Central memory CD8-positive, alpha-beta T cell (primary cell): Measurements from ENCODE around the gene JPT2.
A peak's percentile ranks its signal among the peaks of the same experiment; 100 is the strongest.

Experiments
- ATAC-seq: fragments of 150-1000 bp; cut with Tn5 transposase; replicated peaks from 2 replicates; pipeline ENCODE4 v1.10.0; 2022; ENCODE audit warnings: mild to moderate bottlenecking, moderate FRiP score, moderate number of reproducible peaks; ENCODE audit not compliant: poor library complexity, severe bottlenecking; ENCODE audit errors: extremely low read depth
- DNase-seq, 2 donors: peaks; one replicate each; pipeline ENCODE4 v3.0.0; 2021; ENCODE audit warnings: low spot score in 2 of 2
- H3K27ac Mint-ChIP-seq: one replicate; pipeline ENCODE4 v1.8.0; 2022; ENCODE audit warnings: low read depth, mild to moderate bottlenecking, moderate library complexity, mixed read lengths
- H3K27me3 Mint-ChIP-seq: one replicate; pipeline ENCODE4 v1.8.0; 2022; ENCODE audit warnings: mixed read lengths
- H3K36me3 Mint-ChIP-seq: one replicate; pipeline ENCODE4 v1.8.0; 2022; ENCODE audit warnings: mild to moderate bottlenecking, moderate library complexity, mixed read lengths; ENCODE audit not compliant: insufficient read depth
- H3K4me1 Mint-ChIP-seq: one replicate; pipeline ENCODE4 v1.8.0; 2022; ENCODE audit warnings: mixed read lengths
- H3K4me3 Mint-ChIP-seq: one replicate; pipeline ENCODE4 v1.8.0; 2022; ENCODE audit warnings: mild to moderate bottlenecking, moderate library complexity, mixed read lengths
- H3K9me3 Mint-ChIP-seq: one replicate; pipeline ENCODE4 v1.8.0; 2022; ENCODE audit warnings: mixed read lengths

Gene JPT2

DNA sequence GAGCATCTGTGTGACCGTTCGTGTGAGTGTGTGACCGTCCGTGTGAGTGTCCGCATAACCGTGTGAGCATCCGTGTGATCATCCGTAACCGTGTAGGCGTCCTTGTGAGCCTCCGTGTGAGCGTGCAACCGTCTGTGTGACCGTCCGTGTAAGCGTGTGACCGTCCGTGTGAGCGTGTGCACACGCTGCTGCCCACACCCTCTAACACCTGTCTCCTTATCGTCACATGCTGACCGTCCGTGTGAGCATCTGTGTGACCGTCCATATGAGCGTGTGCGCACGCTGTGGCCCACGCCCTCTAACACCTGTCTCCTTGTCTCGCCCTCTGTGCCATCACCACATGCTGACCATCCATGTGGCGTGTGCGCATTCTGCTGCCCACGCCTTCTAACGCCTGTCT is 62.2 kb downstream of the JPT2 start:
- Mint-ChIP-seq H3K36me3 (peaks cover 7% of the 10 kb centered on the region), H3K4me1 (no peaks in the 10 kb centered on the region), H3K9me3 (no peaks in the 10 kb centered on the region), H3K27me3 (no peaks in the 10 kb centered on the region), H3K4me3 (no peak overlapping the region), H3K27ac (no peak overlapping the region)
- ATAC-seq (no peak), DNase-seq (no peak)

- H3K4me1 Mint-ChIP-seq, result no peaks in the 10 kb centered on the region
- no peak for DNase-seq
- no peak overlapping the region for H3K4me3 Mint-ChIP-seq
- peaks cover 9% of the 10 kb centered on the region for H3K36me3 Mint-ChIP-seq
- ATAC-seq, result no peak
- no peak overlapping the region for H3K27ac Mint-ChIP-seq
- H3K9me3 Mint-ChIP-seq, result no peaks in the 10 kb centered on the region
- no peaks in the 10 kb centered on the region for H3K27me3 Mint-ChIP-seq
These were observed 62.9 kb downstream of the JPT2 start for GRCh38 chr16:1740781-1741490.

DNA sequence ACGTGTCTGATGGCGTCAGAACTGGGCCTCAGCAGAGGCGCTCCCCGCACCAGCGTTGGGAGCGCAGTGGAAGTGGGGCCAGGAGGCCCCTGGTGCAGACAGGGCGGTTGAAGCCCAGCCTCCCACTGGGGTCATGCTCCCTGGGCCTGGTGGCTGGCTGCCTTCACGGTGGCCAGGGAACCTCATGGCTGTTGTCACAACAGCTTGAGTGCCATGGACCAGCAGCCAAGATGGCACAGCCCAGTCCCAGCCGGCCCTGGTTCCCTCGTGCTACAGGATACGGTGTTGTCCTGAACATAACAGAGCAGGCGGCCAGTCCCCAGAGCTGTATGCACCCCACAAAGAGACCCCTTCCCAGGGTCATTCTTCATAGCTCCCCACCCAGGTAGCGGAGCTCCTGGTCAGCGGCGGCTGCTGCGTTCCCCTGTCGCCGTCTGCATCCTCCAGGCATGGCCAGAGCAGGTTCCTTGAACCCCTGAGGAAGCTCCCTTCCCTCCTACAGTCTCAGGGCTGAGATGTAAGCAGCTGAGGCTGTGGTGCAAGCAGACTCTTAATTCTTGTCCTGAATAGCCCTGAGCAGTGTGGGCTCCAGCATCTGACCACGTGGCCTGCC is 63.6 kb downstream of the JPT2 start:
- Mint-ChIP-seq H3K4me3 (no peak overlapping the region), H3K27me3 (no peaks in the 10 kb centered on the region), H3K36me3 (peaks cover 9% of the 10 kb centered on the region), H3K9me3 (no peaks in the 10 kb centered on the region), H3K4me1 (no peaks in the 10 kb centered on the region), H3K27ac (peak overlapping the region; percentile 55)
- DNase-seq (no peak), ATAC-seq (no peak)

GRCh38 chr16:1743376-1744337 is 65.6 kb downstream of the JPT2 start:
- Mint-ChIP-seq H3K27ac (no peak overlapping the region), H3K27me3 (no peaks in the 10 kb centered on the region), H3K4me3 (no peak overlapping the region), H3K9me3 (no peaks in the 10 kb centered on the region), H3K36me3 (peaks cover 19% of the 10 kb centered on the region), H3K4me1 (no peaks in the 10 kb centered on the region)
- ATAC-seq (no peak), DNase-seq (no peak)

GRCh38 chr16:1744338-1744840 is 66.3 kb downstream of the JPT2 start:
- H3K9me3 Mint-ChIP-seq, result no peaks in the 10 kb centered on the region
- H3K36me3 Mint-ChIP-seq, result peaks cover 23% of the 10 kb centered on the region
- no peaks in the 10 kb centered on the region for H3K4me1 Mint-ChIP-seq
- H3K27me3 Mint-ChIP-seq, result no peaks in the 10 kb centered on the region
- H3K27ac Mint-ChIP-seq, result no peak overlapping the region
- ATAC-seq, result no peak
- DNase-seq, result no peak
- no peak overlapping the region for H3K4me3 Mint-ChIP-seq

- peaks cover 27% of the 10 kb centered on the region for H3K36me3 Mint-ChIP-seq
- DNase-seq (no peak), ATAC-seq (no peak)
- H3K4me1 Mint-ChIP-seq, result no peaks in the 10 kb centered on the region
- no peak overlapping the region for H3K27ac Mint-ChIP-seq
- no peaks in the 10 kb centered on the region for H3K9me3 Mint-ChIP-seq
- no peaks in the 10 kb centered on the region for H3K27me3 Mint-ChIP-seq
- H3K4me3 Mint-ChIP-seq, result no peak overlapping the region
These were observed 67.3 kb downstream of the JPT2 start for GRCh38 chr16:1745181-1745899.

- no peak overlapping the region for H3K27ac Mint-ChIP-seq
- no peaks in the 10 kb centered on the region for H3K4me1 Mint-ChIP-seq
- ATAC-seq, result no peak
- no peak overlapping the region for H3K4me3 Mint-ChIP-seq
- H3K9me3 Mint-ChIP-seq, result no peaks in the 10 kb centered on the region
- H3K27me3 Mint-ChIP-seq, result no peaks in the 10 kb centered on the region
- H3K36me3 Mint-ChIP-seq, result peaks cover 30% of the 10 kb centered on the region
- no peak for DNase-seq
These were observed 68.0 kb downstream of the JPT2 start for GRCh38 chr16:1745900-1746692.

DNA sequence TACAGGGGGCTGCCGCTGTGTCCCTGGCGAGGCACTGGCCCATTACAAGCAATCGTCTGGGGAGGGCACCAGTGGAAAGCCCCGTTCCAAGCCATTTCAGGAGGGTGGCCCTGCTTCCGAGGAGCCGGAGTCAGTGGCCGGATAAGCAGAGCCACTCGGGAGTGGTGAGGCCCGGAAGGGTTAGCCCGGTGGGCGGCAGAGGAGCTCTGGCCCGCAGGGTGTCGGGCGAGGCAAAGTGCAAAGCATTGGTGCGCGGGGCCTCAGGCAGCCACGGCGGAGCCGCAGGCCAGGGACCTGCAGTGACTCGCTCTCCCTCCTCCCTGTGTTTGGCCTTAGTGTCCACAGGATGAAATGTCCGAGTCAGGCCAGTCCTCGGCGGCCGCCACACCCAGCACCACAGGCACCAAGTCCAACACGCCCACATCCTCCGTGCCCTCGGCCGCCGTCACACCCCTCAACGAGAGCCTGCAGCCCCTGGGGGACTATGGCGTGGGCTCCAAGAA is 68.7 kb downstream of the JPT2 start:
- H3K36me3 Mint-ChIP-seq, result peaks cover 35% of the 10 kb centered on the region
- no peaks in the 10 kb centered on the region for H3K27me3 Mint-ChIP-seq
- no peaks in the 10 kb centered on the region for H3K9me3 Mint-ChIP-seq
- DNase-seq (no peak), ATAC-seq (no peak)
- H3K27ac Mint-ChIP-seq, result no peak overlapping the region
- H3K4me1 Mint-ChIP-seq, result no peaks in the 10 kb centered on the region
- H3K4me3 Mint-ChIP-seq, result no peak overlapping the region

DNA sequence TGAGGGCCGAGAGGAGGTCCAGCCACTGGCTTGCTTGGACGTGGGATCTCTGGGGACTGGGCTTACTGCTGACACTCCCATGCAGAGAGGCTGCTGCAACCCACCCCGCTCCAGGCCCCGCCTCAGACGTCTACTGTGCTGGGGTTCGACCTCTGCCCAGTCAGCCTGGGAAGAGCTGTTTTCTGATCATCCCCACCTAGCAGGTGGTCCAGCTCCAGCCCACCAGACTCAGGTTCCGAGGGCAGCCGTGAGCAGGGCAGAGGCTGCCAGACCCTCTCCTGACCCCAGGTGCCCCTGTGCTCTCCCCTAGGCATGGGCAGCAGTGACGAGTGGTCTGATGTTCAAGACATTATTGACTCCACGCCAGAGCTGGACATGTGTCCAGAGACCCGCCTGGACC is 69.9 kb downstream of the JPT2 start:
- H3K27ac Mint-ChIP-seq, result no peak overlapping the region
- ATAC-seq (no peak), DNase-seq (no peak)
- H3K36me3 Mint-ChIP-seq, result peaks cover 36% of the 10 kb centered on the region
- no peaks in the 10 kb centered on the region for H3K9me3 Mint-ChIP-seq
- H3K4me3 Mint-ChIP-seq, result no peak overlapping the region
- no peaks in the 10 kb centered on the region for H3K4me1 Mint-ChIP-seq
- no peaks in the 10 kb centered on the region for H3K27me3 Mint-ChIP-seq

GRCh38 chr16:1749152-1750117 is 71.4 kb downstream of the JPT2 start:
- DNase-seq (no peak), ATAC-seq (no peak)
- Mint-ChIP-seq H3K4me3 (no peak overlapping the region), H3K27me3 (no peaks in the 10 kb centered on the region), H3K36me3 (peaks cover 34% of the 10 kb centered on the region), H3K9me3 (no peaks in the 10 kb centered on the region), H3K4me1 (no peaks in the 10 kb centered on the region), H3K27ac (no peak overlapping the region)
